SK-N-MC (cell line): Measurements from ENCODE around the gene C1QTNF9B.

Experiments
- EZH2 ChIP-seq: fragments of 200-600 bp; sonication (generic); IDR thresholded peaks from one replicate; pipeline ENCODE4 v1.6.1; 2017; ENCODE audit warnings: antibody characterized with exemption
- POLR2AphosphoS5 ChIP-seq: IDR thresholded peaks from 2 replicates; pipeline ENCODE4 v1.6.1; 2012; ENCODE audit warnings: mild to moderate bottlenecking, low read depth, low read length, borderline replicate concordance

- TF ChIP-seq POLR2AphosphoS5 = no peak
- no peak for TF ChIP-seq EZH2
Measured at GRCh38 chr13:23946900-23947299, 49.6 kb upstream of the C1QTNF9B start.
